ENCODE measurements around the gene ENPP7. TPM values are rescaled to one million over a fixed set of nuclear protein-coding genes. Genes with fewer than 3 reads are reported as not detected.

Gene ENPP7
- total and polyA plus RNA-seq, 2 donors from 2014 or later, result 0.94 to 3.7 TPM

GRCh38 chr17:79713391-79713790, 17.4 kb upstream of the ENPP7 start:
- H3K4me1 ChIP-seq (ENCODE audit: control insufficient read depth in 2 of 3, insufficient read depth in 2 of 3, low read depth in 1 of 3, low read length in 3 of 3), result peaks cover 0 to 4% (median 0%) of the 10 kb centered on the region in 3 donors
- H3K27me3 ChIP-seq (ENCODE audit: control insufficient read depth, insufficient read depth, low read length), result no peaks in the 10 kb centered on the region
- no peak overlapping the region for H3K27ac ChIP-seq (ENCODE audit: low read depth in 2 of 2, low read length in 2 of 2)
- H3K36me3 ChIP-seq (ENCODE audit: control insufficient read depth in 2 of 3, insufficient read depth in 3 of 3, low read length in 3 of 3), result no peaks in the 10 kb centered on the region
- no peaks in the 10 kb centered on the region for H3K9me3 ChIP-seq (ENCODE audit: control insufficient read depth in 2 of 3, insufficient read depth in 1 of 3, low read length in 3 of 3)
- intact Hi-C loops (cut with DNase I), result no loop called here
- no peak for FAIRE-seq
- DNase-seq, result no peak
- H3K4me3 ChIP-seq (ENCODE audit: low read length in 3 of 3), result no peak overlapping the region
- no peak for TF ChIP-seq CTCF (IDR thresholded peaks at IDR 0.05; ENCODE audit: borderline replicate concordance, extremely low read depth, insufficient read depth)
- no peak overlapping the region for H3K9ac ChIP-seq (ENCODE audit: low read length in 3 of 3)

GRCh38 chr17:79714176-79715097, 16.3 kb upstream of the ENPP7 start:
- H3K27me3 ChIP-seq (ENCODE audit: control insufficient read depth, insufficient read depth, low read length), result no peaks in the 10 kb centered on the region
- intact Hi-C loops (cut with DNase I), result no loop called here
- DNase-seq (no peak), FAIRE-seq (no peak)
- no peak overlapping the region for H3K4me3 ChIP-seq (ENCODE audit: low read length in 3 of 3)
- H3K9ac ChIP-seq (ENCODE audit: low read length in 3 of 3), result no peak overlapping the region
- TF ChIP-seq CTCF (IDR thresholded peaks at IDR 0.05; ENCODE audit: borderline replicate concordance, extremely low read depth, insufficient read depth), result no peak
- H3K27ac ChIP-seq (ENCODE audit: low read depth in 2 of 2, low read length in 2 of 2), result no peak overlapping the region
- H3K4me1 ChIP-seq (ENCODE audit: control insufficient read depth in 2 of 3, insufficient read depth in 2 of 3, low read depth in 1 of 3, low read length in 3 of 3), result peaks cover 0 to 4% (median 0%) of the 10 kb centered on the region in 3 donors
- H3K36me3 ChIP-seq (ENCODE audit: control insufficient read depth in 2 of 3, insufficient read depth in 3 of 3, low read length in 3 of 3), result no peaks in the 10 kb centered on the region
- H3K9me3 ChIP-seq (ENCODE audit: control insufficient read depth in 2 of 3, insufficient read depth in 1 of 3, low read length in 3 of 3), result no peaks in the 10 kb centered on the region

GRCh38 chr17:79715098-79715942, 15.4 kb upstream of the ENPP7 start:
- no peak overlapping the region for H3K4me3 ChIP-seq (ENCODE audit: low read length in 3 of 3)
- peaks cover 0 to 4% (median 0%) of the 10 kb centered on the region in 3 donors for H3K4me1 ChIP-seq (ENCODE audit: control insufficient read depth in 2 of 3, insufficient read depth in 2 of 3, low read depth in 1 of 3, low read length in 3 of 3)
- H3K9ac ChIP-seq (ENCODE audit: low read length in 3 of 3), result no peak overlapping the region
- no peaks in the 10 kb centered on the region for H3K9me3 ChIP-seq (ENCODE audit: control insufficient read depth in 2 of 3, insufficient read depth in 1 of 3, low read length in 3 of 3)
- no peak overlapping the region for H3K27ac ChIP-seq (ENCODE audit: low read depth in 2 of 2, low read length in 2 of 2)
- H3K36me3 ChIP-seq (ENCODE audit: control insufficient read depth in 2 of 3, insufficient read depth in 3 of 3, low read length in 3 of 3), result no peaks in the 10 kb centered on the region
- no peaks in the 10 kb centered on the region for H3K27me3 ChIP-seq (ENCODE audit: control insufficient read depth, insufficient read depth, low read length)
- no peak for TF ChIP-seq CTCF (IDR thresholded peaks at IDR 0.05; ENCODE audit: borderline replicate concordance, extremely low read depth, insufficient read depth)
- intact Hi-C loops (cut with DNase I), result no loop called here
- DNase-seq, result no peak
- no peak for FAIRE-seq
